Progenitor cell of endocrine pancreas (in vitro differentiated cells): ENCODE data around the gene APBB2. TPM values are rescaled to one million over a fixed set of nuclear protein-coding genes. Genes with fewer than 3 reads are reported as not detected.

Experiments used
- DNase-seq: peaks from one replicate; pipeline ENCODE4 v3.0.0; 2021; ENCODE audit warnings: low spot score; ENCODE audit not compliant: unreplicated experiment
- H3K27ac Mint-ChIP-seq: 2 replicates; pipeline ENCODE4 v1.8.0; 2021; ENCODE audit warnings: mild to moderate bottlenecking, moderate library complexity, mixed read lengths
- H3K27me3 Mint-ChIP-seq: 2 replicates; pipeline ENCODE4 v1.8.0; 2021; ENCODE audit warnings: mixed read lengths
- H3K36me3 Mint-ChIP-seq: 2 replicates; pipeline ENCODE4 v1.8.0; 2022; ENCODE audit warnings: mixed read lengths; ENCODE audit not compliant: insufficient read depth
- H3K4me1 Mint-ChIP-seq: 2 replicates; pipeline ENCODE4 v1.8.0; 2021; ENCODE audit warnings: low read depth, mixed read lengths
- H3K4me3 Mint-ChIP-seq: 2 replicates; pipeline ENCODE4 v1.8.0; 2021; ENCODE audit warnings: low read depth, mild to moderate bottlenecking, moderate library complexity, mixed read lengths
- H3K9me3 Mint-ChIP-seq: 2 replicates; pipeline ENCODE4 v1.8.0; 2021; ENCODE audit warnings: low read depth, mixed read lengths
- total RNA-seq: library from RNA; stranded (reverse); gene quantifications from 2 replicates; pipeline ENCODE4 v1.2.1, GENCODE V29; 2021
- TF ChIP-seq, protein P1 (sequence below): fragments of 200-600 bp; sonication (generic); IDR thresholded peaks from one replicate; pipeline ENCODE4 v1.5.0; 2021; ENCODE audit warnings: antibody characterized with exemption, mild to moderate bottlenecking; ENCODE audit not compliant: unreplicated experiment

The APBB2 gene
- total RNA-seq, 1 donor from 2014 or later: 61.7 TPM

DNA sequence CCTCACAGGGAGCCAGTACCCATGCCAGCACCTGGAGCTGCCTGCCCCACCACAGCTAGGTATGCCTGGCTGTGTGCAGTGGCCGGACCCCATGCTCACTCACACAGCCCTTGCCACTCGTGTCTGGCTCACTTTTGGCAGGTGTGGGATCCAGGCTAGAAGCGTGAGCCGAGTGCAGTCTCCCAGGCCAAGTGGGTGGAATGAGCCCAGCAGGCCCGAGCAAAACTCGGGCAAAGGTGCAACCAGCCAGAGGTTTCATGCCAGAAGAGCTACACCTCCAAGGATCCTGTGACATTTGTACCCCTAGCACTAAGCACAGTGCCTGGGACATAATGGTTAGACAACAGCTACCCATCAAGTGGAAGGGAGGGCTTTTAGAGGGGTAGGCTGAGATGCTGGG, 246.8 kb downstream of the APBB2 start:
- no peak overlapping the region for H3K4me3 Mint-ChIP-seq

DNA sequence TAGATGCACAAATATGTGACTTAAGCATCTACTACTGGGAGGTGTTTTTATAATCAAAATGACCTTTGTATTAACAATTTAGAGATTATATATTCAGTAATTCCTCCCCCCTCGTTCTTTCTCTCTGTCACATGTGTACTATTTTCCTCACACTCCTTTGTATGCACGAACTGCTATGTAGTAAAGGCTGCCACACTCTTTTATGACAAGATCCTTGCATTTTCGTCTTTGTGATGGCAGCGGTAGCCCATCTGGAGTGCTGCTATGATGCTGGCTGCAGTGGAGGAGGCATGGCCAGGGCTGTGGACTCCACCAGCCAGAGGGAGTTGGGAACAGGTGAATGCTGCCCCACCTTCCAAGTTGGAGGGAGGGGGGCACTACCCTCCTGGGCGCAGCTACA, 248.3 kb downstream of the APBB2 start:
- TF ChIP-seq, protein P1, sequence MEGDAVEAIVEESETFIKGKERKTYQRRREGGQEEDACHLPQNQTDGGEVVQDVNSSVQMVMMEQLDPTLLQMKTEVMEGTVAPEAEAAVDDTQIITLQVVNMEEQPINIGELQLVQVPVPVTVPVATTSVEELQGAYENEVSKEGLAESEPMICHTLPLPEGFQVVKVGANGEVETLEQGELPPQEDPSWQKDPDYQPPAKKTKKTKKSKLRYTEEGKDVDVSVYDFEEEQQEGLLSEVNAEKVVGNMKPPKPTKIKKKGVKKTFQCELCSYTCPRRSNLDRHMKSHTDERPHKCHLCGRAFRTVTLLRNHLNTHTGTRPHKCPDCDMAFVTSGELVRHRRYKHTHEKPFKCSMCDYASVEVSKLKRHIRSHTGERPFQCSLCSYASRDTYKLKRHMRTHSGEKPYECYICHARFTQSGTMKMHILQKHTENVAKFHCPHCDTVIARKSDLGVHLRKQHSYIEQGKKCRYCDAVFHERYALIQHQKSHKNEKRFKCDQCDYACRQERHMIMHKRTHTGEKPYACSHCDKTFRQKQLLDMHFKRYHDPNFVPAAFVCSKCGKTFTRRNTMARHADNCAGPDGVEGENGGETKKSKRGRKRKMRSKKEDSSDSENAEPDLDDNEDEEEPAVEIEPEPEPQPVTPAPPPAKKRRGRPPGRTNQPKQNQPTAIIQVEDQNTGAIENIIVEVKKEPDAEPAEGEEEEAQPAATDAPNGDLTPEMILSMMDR: no peak
- Mint-ChIP-seq H3K27me3 (no peaks in the 10 kb centered on the region), H3K27ac (no peak overlapping the region), H3K4me1 (peaks cover 5% of the 10 kb centered on the region), H3K36me3 (peaks cover 4% of the 10 kb centered on the region), H3K9me3 (peaks cover 5% of the 10 kb centered on the region), H3K4me3 (no peak overlapping the region)
- no peak for DNase-seq

More for the DNA sequence above, 246.8 kb downstream of the APBB2 start:
- Mint-ChIP-seq H3K36me3 (peaks cover 2% of the 10 kb centered on the region), H3K27ac (no peak overlapping the region), H3K4me1 (peaks cover 5% of the 10 kb centered on the region), H3K27me3 (no peaks in the 10 kb centered on the region), H3K9me3 (peaks cover 2% of the 10 kb centered on the region)
- TF ChIP-seq, protein P1: no peak
- no peak for DNase-seq

DNA sequence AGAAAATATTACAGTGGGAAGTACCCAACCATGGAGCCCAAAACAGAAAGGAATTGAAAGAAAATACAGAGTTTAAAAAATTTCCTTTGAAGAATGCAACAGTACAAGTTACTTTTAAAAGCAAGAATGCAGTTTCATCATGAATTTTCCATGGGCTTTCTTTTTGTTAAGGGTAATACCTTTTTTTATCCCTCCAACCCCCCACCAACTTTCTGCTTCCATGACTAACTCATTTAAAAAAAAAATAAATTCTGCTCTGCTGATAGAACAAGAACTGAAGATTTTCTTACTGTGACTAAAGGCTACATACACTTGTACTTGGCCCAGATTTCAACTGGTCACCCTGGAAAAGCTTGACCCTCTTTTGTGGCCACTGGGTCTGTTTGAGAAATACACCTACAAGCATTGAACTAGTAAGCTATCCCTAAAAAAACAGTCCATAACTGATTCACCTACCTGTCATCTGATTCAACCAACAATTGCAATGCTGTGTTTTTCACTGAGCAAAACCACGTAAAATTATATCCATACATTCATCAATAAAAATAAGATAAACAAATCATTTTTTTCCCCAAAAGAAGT, 250.4 kb downstream of the APBB2 start:
- Mint-ChIP-seq H3K27ac (no peak overlapping the region), H3K9me3 (peaks cover 7% of the 10 kb centered on the region), H3K4me3 (no peak overlapping the region), H3K4me1 (no peaks in the 10 kb centered on the region), H3K36me3 (peaks cover 5% of the 10 kb centered on the region), H3K27me3 (no peaks in the 10 kb centered on the region)
- TF ChIP-seq, protein P1: no peak
- no peak for DNase-seq

GRCh38 chr4:40962551-40963180, 251.7 kb downstream of the APBB2 start:
- TF ChIP-seq, protein P1: no peak
- no peak overlapping the region for H3K27ac Mint-ChIP-seq
- no peak for DNase-seq
- peaks cover 5% of the 10 kb centered on the region for H3K36me3 Mint-ChIP-seq
- no peaks in the 10 kb centered on the region for H3K27me3 Mint-ChIP-seq
- peaks cover 7% of the 10 kb centered on the region for H3K9me3 Mint-ChIP-seq
- H3K4me1 Mint-ChIP-seq: no peaks in the 10 kb centered on the region
- no peak overlapping the region for H3K4me3 Mint-ChIP-seq

DNA sequence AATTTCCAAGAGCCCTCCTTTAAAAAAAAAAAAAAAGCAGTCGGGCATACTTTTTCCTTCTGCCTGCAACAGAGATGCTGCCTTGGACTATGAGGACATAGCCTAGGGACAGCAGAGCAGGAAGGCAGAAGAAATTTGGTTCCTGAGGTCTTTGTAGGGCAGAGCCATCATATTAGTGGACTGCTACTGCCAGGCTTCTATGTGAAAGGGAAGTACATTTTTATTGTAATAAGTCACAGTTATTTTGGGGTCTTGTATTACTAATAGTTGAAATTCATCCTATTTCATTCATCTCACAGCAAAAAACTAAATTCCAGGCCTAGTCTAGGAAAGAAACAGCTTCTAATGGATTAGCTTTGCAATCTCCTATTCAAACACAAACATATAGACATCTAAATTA, 253.4 kb downstream of the APBB2 start:
- peaks cover 5% of the 10 kb centered on the region for H3K36me3 Mint-ChIP-seq
- no peak overlapping the region for H3K4me3 Mint-ChIP-seq
- H3K27ac Mint-ChIP-seq: no peak overlapping the region

More for the DNA sequence above, 253.4 kb downstream of the APBB2 start:
- Mint-ChIP-seq H3K9me3 (peaks cover 7% of the 10 kb centered on the region), H3K27me3 (no peaks in the 10 kb centered on the region), H3K4me1 (no peaks in the 10 kb centered on the region)
- no peak for DNase-seq
- TF ChIP-seq, protein P1: no peak
